BJ (cell line): ENCODE data around the gene MEGF6. TPM values are rescaled to one million over a fixed set of nuclear protein-coding genes. Genes with fewer than 3 reads are reported as not detected.

Source experiments
- CTCF ChIA-PET: fragments of 350-600 bp; formaldehyde crosslinking; extraction: SDS; loops from one replicate; lab custom pipeline; 2021; ENCODE audit warnings: antibody characterized with exemption, inconsistent platforms; lab: Yijun Ruan, JAX
- POLR2A ChIA-PET: fragments of 300-600 bp; sonication (Branson Sonifier 250); formaldehyde crosslinking; extraction: SDS; loops from one replicate; lab custom pipeline; 2021; ENCODE audit warnings: antibody characterized with exemption; lab: Charles Lee
- DNase-seq: peaks from one replicate; pipeline ENCODE4 v3.0.0-alpha.2; 2011; ENCODE audit warnings: low read depth
- H3K27me3 ChIP-seq: 2 replicates; pipeline ENCODE4 v1.6.0; 2011; ENCODE audit warnings: low read length; ENCODE audit not compliant: control insufficient read depth, insufficient read depth
- H3K36me3 ChIP-seq: 2 replicates; pipeline ENCODE4 v1.5.1; 2011; ENCODE audit warnings: low read length; ENCODE audit not compliant: control insufficient read depth, insufficient read depth
- H3K4me3 ChIP-seq: 2 replicates; pipeline ENCODE4 v1.5.1; 2011; ENCODE audit warnings: low read depth, mild to moderate bottlenecking, control low read depth, low read length
- CTCF ChIP-seq: IDR thresholded peaks from 2 replicates; pipeline ENCODE4 v1.5.1; 2011; ENCODE audit warnings: low read depth, mild to moderate bottlenecking, control low read depth, inconsistent platforms, low read length, moderate library complexity; ENCODE audit not compliant: insufficient read depth
- polyA plus RNA-seq: library from polyadenylated mRNA; depleted of rRNA; stranded (reverse); fragments of >200 nt; gene quantifications from 2 replicates; pipeline ENCODE4 v1.2.3, GENCODE V29; 2011

Gene MEGF6
- polyA plus RNA-seq, 1 experiment: 77.4 TPM

GRCh38 chr1:3630914-3631313 lies 19.6 kb upstream of the MEGF6 start:
- H3K27me3 ChIP-seq: no peaks in the 10 kb centered on the region
- TF ChIP-seq CTCF: no peak
- no peak for DNase-seq
- peaks cover 32% of the 10 kb centered on the region for H3K36me3 ChIP-seq
- no peak overlapping the region for H3K4me3 ChIP-seq
- CTCF ChIA-PET: interaction anchor here (1.0 to 5.4 kb wide), 3 partner anchors 10 to 178 kb away, joined by 3 to 16 read pairs (median 12); no protein-coding TSS in a partner anchor
- POLR2A ChIA-PET: no interaction called here

DNA sequence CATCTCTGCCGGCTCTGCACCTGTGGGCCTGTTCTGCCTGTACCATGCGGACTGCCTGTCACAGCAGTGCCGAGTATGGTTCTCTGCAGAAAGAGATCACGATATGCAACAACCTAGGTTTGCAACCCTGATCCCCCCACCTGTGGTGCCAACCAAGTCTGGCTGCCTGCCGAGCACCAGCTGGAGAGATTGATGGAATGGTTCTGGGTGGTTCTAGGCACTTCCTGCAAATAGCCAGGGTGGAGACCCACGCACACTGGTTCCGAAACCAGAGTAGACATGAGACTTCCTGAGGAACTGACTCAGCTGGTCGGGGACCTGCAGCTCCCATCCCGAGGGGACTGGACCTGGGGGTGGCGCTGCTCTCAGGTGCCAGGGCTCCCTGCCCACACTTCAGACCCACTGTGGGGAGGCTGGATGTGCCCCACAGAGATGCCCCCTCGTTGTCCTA lies 18.9 kb upstream of the MEGF6 start:
- Histone ChIP-seq H3K4me3 (no peak overlapping the region), H3K27me3 (no peaks in the 10 kb centered on the region), H3K36me3 (peaks cover 31% of the 10 kb centered on the region)
- ChIA-PET CTCF (interaction anchor here (3.3 kb wide), 1 partner anchor 9 kb away, joined by 12 read pairs; no protein-coding TSS in a partner anchor), POLR2A (no interaction called here)
- DNase-seq: no peak
- TF ChIP-seq CTCF: no peak

- Histone ChIP-seq H3K27me3 (no peaks in the 10 kb centered on the region), H3K4me3 (no peak overlapping the region), H3K36me3 (peaks cover 28% of the 10 kb centered on the region)
- TF ChIP-seq CTCF: no peak
- DNase-seq: no peak
- ChIA-PET CTCF (interaction anchor here (1.0 to 3.3 kb wide), 2 partner anchors 9 to 148 kb away, joined by 3 to 12 read pairs; no protein-coding TSS in a partner anchor), POLR2A (no interaction called here)
These were observed 18.4 kb upstream of the MEGF6 start for GRCh38 chr1:3629561-3630160.

- no peak overlapping the region for H3K4me3 ChIP-seq
- DNase-seq: no peak
- ChIA-PET CTCF (interaction anchor here (1.0 to 3.3 kb wide), 3 partner anchors 8 to 175 kb away, joined by 3 to 12 read pairs (median 10); no protein-coding TSS in a partner anchor), POLR2A (no interaction called here)
- TF ChIP-seq CTCF: no peak
- no peaks in the 10 kb centered on the region for H3K27me3 ChIP-seq
- H3K36me3 ChIP-seq: peaks cover 23% of the 10 kb centered on the region
These were observed 17.1 kb upstream of the MEGF6 start for GRCh38 chr1:3628445-3628844.

DNA sequence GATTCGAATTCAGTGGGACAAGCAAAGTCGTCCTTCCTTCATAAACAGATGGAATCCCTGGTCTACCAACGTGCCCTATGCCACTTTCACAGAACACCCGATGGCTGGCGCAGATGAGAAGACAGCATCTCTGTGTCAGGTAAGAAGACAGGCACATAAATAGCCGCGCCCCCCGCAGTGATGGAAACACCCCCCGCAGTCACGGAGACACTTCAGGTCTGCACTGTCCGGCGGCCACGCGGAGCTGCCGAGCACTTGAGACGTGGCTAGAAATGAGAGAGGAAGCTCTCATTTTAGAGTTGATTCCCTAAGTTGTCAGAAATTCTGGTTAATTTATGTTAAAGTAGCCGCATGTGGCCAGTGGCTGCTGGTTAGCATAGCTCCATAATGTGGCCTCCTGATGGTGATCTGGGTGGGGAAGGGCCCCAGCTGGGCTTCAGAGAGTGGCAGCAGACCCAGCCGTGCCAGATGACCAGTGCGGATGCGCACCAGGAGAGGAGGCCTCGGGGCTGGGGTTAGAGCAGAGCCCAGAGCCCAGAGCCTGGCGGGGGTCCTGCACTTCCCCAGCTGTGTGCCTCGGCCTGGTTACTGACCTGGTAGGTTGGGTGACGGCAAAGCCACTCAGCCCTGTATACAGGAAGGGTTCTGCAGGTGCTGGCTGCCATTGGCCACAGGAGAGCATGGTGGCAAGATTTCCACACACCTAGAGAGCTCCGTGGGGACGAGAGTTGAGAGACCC lies 16.4 kb upstream of the MEGF6 start:
- no peaks in the 10 kb centered on the region for H3K27me3 ChIP-seq
- CTCF ChIA-PET: interaction anchor here (1.0 to 3.3 kb wide), 3 partner anchors 7 to 175 kb away, joined by 3 to 12 read pairs (median 10); no protein-coding TSS in a partner anchor
- peaks cover 22% of the 10 kb centered on the region for H3K36me3 ChIP-seq
- TF ChIP-seq CTCF: no peak
- DNase-seq: no peak
- POLR2A ChIA-PET: interaction anchor here (0.6 kb wide), 1 partner anchor 229 kb away, joined by 3 read pairs; no protein-coding TSS in a partner anchor
- no peak overlapping the region for H3K4me3 ChIP-seq
